ENCODE results near the gene HPCAL1.
"Not testable (repeated sequence)": the region's sequence is repeated elsewhere in the genome, so short reads cannot be mapped to it uniquely, and the experiment has no call there.

Gene HPCAL1

DNA sequence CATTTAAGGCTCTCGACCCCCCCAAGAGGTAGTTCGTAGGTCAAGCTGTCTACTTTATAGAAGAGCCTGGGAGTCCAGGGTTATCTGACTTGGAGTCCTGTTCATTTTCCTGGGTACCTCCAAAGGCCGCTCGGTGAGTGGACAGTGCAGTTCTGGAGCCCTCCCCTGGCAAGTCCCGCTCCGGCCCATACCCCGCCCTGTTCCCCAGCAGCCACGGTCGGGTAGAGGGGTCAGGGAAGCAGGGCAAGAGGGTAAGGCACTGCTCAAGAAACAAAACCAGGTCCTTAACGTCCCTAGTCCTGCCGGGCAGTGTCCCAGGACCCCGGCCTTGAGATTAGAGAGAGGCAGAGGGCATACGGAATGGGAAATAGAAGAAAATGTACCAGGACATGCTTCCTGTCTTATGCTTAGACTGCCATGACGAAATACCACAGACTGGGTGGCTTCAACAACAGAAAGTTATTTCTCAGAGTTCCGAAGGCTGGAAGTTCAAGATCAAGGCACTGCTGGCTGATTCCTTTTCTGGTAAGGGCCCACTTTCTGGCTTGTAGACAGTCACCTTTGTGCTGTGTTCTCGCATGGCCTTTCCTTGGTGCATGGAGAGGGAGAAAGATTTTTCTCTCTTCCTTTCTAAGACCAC lies 5.4 kb upstream of the HPCAL1 start:
- H3K4me3 ChIP-seq (ENCODE audit: severe bottlenecking), result no peak overlapping the region
- peaks cover 16% of the 10 kb centered on the region for H3K4me1 ChIP-seq (ENCODE audit: insufficient read depth, poor library complexity, severe bottlenecking)
- no peaks in the 10 kb centered on the region for H3K36me3 ChIP-seq (ENCODE audit: low read depth)
- DNase-seq (ENCODE audit: low spot score) (no peak), ATAC-seq (ENCODE audit: low read depth) (no peak)
- peak overlapping the region; percentile 69 for H3K27ac ChIP-seq (ENCODE audit: poor library complexity, severe bottlenecking)
- H3K9me3 ChIP-seq (ENCODE audit: severe bottlenecking), result no peaks in the 10 kb centered on the region
- H3K27me3 ChIP-seq (ENCODE audit: insufficient read depth, poor library complexity, severe bottlenecking), result no peaks in the 10 kb centered on the region
- TF ChIP-seq, protein P1, sequence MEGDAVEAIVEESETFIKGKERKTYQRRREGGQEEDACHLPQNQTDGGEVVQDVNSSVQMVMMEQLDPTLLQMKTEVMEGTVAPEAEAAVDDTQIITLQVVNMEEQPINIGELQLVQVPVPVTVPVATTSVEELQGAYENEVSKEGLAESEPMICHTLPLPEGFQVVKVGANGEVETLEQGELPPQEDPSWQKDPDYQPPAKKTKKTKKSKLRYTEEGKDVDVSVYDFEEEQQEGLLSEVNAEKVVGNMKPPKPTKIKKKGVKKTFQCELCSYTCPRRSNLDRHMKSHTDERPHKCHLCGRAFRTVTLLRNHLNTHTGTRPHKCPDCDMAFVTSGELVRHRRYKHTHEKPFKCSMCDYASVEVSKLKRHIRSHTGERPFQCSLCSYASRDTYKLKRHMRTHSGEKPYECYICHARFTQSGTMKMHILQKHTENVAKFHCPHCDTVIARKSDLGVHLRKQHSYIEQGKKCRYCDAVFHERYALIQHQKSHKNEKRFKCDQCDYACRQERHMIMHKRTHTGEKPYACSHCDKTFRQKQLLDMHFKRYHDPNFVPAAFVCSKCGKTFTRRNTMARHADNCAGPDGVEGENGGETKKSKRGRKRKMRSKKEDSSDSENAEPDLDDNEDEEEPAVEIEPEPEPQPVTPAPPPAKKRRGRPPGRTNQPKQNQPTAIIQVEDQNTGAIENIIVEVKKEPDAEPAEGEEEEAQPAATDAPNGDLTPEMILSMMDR (IDR thresholded peaks at IDR 0.05; ENCODE audit: poor library complexity, severe bottlenecking), result no peak

DNA sequence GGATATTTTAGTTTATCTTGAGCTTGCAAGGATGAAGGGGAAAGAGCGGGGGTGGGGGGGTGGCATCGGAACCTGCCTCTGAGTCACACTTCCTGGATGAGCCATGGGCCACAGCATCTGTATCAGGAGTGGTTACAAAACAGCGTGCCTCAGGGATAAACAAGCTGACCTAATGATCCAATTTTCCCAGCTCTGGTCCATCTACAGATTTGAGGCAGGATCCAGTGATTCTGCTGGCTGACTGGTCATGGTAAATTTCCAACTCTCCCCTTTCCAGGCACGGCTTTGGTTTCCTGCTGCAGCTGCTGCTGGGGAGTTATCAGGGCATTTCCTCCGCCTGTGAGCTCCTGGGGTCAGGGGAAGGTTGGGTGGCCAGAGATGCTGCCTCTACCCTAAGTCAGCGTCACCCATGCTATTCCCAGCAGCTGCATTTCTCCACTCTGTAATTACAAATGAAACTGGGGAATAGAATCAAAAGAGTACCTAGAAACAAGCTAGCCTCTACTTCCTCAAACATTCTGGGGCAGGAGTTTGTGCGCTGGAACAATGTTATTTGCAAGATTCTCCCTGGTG lies 4.7 kb upstream of the HPCAL1 start:
- no peaks in the 10 kb centered on the region for H3K9me3 ChIP-seq (ENCODE audit: severe bottlenecking)
- DNase-seq (ENCODE audit: low spot score) (no peak), ATAC-seq (ENCODE audit: low read depth) (peak; percentile 80)
- TF ChIP-seq, protein P1 (IDR thresholded peaks at IDR 0.05; ENCODE audit: poor library complexity, severe bottlenecking), result no peak
- H3K36me3 ChIP-seq (ENCODE audit: low read depth), result no peaks in the 10 kb centered on the region
- H3K27me3 ChIP-seq (ENCODE audit: insufficient read depth, poor library complexity, severe bottlenecking), result no peaks in the 10 kb centered on the region
- no peak overlapping the region for H3K4me3 ChIP-seq (ENCODE audit: severe bottlenecking)
- peak overlapping the region; percentile 69 for H3K27ac ChIP-seq (ENCODE audit: poor library complexity, severe bottlenecking)
- peaks cover 16% of the 10 kb centered on the region for H3K4me1 ChIP-seq (ENCODE audit: insufficient read depth, poor library complexity, severe bottlenecking)

DNA sequence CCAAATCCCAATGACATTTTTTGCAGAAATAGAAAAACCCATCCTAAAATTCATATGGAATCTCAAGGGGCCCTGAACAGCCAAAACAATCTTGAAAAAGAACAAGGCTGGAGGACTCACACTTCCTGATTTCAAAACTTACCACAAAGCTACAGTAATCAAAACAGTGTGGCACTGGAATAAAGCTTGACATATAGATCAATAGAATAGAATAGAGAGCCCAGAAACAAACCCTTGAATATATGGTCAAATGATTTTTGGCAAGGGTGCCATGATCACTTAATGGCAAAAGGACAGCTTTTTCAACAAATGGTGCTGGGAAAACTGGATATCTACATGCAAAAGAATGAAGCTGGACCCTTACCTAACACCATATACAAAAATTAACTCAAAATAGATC lies 3.9 kb upstream of the HPCAL1 start:
- H3K9me3 ChIP-seq (ENCODE audit: severe bottlenecking); H3K4me3 ChIP-seq (ENCODE audit: severe bottlenecking); H3K36me3 ChIP-seq (ENCODE audit: low read depth); DNase-seq (ENCODE audit: low spot score); H3K27me3 ChIP-seq (ENCODE audit: insufficient read depth, poor library complexity, severe bottlenecking); ATAC-seq (ENCODE audit: low read depth): not testable (repeated sequence)
- Histone ChIP-seq H3K27ac (ENCODE audit: poor library complexity, severe bottlenecking) (peak overlapping the region; percentile 69), H3K4me1 (ENCODE audit: insufficient read depth, poor library complexity, severe bottlenecking) (peaks cover 16% of the 10 kb centered on the region)

DNA sequence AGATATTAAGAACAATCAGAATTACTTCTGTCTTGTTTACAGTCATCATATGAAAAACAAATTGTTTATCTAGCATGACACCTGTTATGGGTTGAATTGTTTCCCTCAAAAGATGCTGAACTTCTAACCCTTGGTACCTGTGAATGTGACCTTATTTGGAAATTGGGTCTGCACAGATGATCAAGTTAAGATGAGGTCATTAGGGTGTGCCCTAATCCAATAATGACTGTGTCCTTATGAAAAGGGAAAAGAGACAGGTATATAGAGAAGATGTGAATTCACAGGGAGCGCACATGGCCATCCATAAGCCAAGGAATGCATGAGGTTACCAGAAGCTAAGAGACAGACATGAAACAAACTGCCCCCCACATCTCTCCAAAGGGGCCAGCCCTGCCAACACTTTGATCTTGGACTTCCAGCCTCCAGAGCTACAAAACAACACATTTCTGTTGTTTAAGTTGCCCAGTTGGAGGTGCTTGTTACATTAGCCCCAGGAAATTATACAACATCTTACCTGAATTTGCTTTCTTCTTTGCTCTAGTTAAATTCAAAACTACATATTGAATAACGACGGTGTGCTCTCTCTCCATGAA lies 2.3 kb upstream of the HPCAL1 start:
- Histone ChIP-seq H3K36me3 (ENCODE audit: low read depth) (no peaks in the 10 kb centered on the region), H3K9me3 (ENCODE audit: severe bottlenecking) (no peaks in the 10 kb centered on the region), H3K27ac (ENCODE audit: poor library complexity, severe bottlenecking) (no peak overlapping the region), H3K27me3 (ENCODE audit: insufficient read depth, poor library complexity, severe bottlenecking) (no peaks in the 10 kb centered on the region), H3K4me3 (ENCODE audit: severe bottlenecking) (no peak overlapping the region), H3K4me1 (ENCODE audit: insufficient read depth, poor library complexity, severe bottlenecking) (peaks cover 22% of the 10 kb centered on the region)
- no peak for DNase-seq (ENCODE audit: low spot score)
- ATAC-seq (ENCODE audit: low read depth), result no peak
- TF ChIP-seq, protein P1 (IDR thresholded peaks at IDR 0.05; ENCODE audit: poor library complexity, severe bottlenecking), result no peak

DNA sequence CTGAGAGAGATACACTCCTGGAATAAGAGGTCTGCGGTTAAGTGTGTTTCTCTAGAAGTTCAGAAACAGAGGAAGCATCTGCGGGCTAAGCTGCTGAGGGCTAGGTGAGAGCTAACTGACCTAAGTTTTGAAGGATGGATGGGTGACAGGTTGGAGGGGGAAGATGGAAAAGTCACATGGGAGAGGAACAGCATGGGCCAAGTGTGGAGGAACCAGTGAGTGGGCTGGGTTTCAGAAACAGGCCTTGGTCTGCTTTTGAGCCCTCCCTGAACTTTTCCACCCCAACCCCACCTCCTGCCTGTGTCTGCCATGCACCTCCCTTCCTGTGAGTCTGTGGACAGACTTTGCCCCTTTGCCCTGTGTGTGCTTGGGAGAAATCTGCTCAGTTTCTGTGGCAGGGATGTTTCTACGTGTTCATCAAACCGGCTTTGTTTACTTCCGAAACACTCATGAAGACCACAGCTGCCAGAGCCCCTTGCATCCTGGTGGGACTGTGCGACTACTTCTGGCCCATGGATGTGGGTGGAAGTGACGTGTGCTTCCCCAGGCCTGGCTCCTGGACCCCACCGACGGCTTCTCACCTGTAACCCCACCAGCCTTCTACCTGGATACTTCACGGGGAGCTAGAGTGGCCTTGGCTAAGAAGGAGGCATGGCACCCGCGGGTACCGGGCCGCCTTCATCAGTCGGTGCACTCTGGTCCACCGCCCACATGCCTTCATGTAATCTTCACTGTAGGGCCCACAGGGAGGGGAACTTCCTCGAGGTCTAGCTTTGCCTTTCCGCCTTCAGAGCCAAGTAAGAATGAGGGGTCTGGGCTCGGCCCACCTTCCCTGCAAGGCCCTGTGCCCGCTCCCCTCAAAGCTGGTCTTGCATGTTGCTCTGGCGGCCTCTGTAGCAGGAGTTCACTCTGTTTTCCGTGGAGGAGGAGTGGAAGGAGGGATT lies 1.4 kb upstream of the HPCAL1 start:
- peak overlapping the region; percentile 38 for H3K27ac ChIP-seq (ENCODE audit: poor library complexity, severe bottlenecking)
- H3K9me3 ChIP-seq (ENCODE audit: severe bottlenecking), result no peaks in the 10 kb centered on the region
- H3K4me3 ChIP-seq (ENCODE audit: severe bottlenecking), result no peak overlapping the region
- H3K27me3 ChIP-seq (ENCODE audit: insufficient read depth, poor library complexity, severe bottlenecking), result no peaks in the 10 kb centered on the region
- no peaks in the 10 kb centered on the region for H3K36me3 ChIP-seq (ENCODE audit: low read depth)
- DNase-seq (ENCODE audit: low spot score) (no peak), ATAC-seq (ENCODE audit: low read depth) (no peak)
- TF ChIP-seq, protein P1 (IDR thresholded peaks at IDR 0.05; ENCODE audit: poor library complexity, severe bottlenecking), result no peak
- H3K4me1 ChIP-seq (ENCODE audit: insufficient read depth, poor library complexity, severe bottlenecking), result peaks cover 22% of the 10 kb centered on the region
